Ishikawa (cell line): ENCODE data around the gene CCDC7.

Experiments used
- CEBPB ChIP-seq: IDR thresholded peaks from 2 replicates; pipeline ENCODE4 v1.6.1; 2012
- EGR1 ChIP-seq: IDR thresholded peaks from 2 replicates; pipeline ENCODE4 v1.6.1; 2012
- EP300 ChIP-seq: IDR thresholded peaks from 2 replicates; pipeline ENCODE4 v1.6.1; 2012; ENCODE audit warnings: borderline replicate concordance
- FOXM1 ChIP-seq: IDR thresholded peaks from 2 replicates; pipeline ENCODE4 v1.6.1; 2012; ENCODE audit warnings: low read depth, borderline replicate concordance
- NFIC ChIP-seq: IDR thresholded peaks from 2 replicates; pipeline ENCODE4 v1.6.1; 2012
- RAD21 ChIP-seq: IDR thresholded peaks from 2 replicates; pipeline ENCODE4 v1.6.1; 2012; ENCODE audit warnings: low read depth
- TAF1 ChIP-seq: IDR thresholded peaks from 2 replicates; pipeline ENCODE4 v1.6.1; 2012; ENCODE audit warnings: low read depth, mild to moderate bottlenecking
- TCF12 ChIP-seq: IDR thresholded peaks from 2 replicates; pipeline ENCODE4 v1.6.1; 2012; ENCODE audit warnings: low read depth
- TEAD4 ChIP-seq: IDR thresholded peaks from 2 replicates; pipeline ENCODE4 v1.6.1; 2012
- YY1 ChIP-seq: IDR thresholded peaks from 2 replicates; pipeline ENCODE4 v1.6.1; 2012; ENCODE audit warnings: low read depth
- TF ChIP-seq, protein P1 (sequence below): IDR thresholded peaks from 2 replicates; pipeline ENCODE4 v1.6.1; 2012
- TF ChIP-seq, protein P2 (sequence below): IDR thresholded peaks from 2 replicates; pipeline ENCODE4 v1.6.1; 2012; ENCODE audit warnings: low read depth, mild to moderate bottlenecking
- TF ChIP-seq, protein P3 (sequence below): IDR thresholded peaks from 2 replicates; pipeline ENCODE4 v1.6.1; 2012

DNA sequence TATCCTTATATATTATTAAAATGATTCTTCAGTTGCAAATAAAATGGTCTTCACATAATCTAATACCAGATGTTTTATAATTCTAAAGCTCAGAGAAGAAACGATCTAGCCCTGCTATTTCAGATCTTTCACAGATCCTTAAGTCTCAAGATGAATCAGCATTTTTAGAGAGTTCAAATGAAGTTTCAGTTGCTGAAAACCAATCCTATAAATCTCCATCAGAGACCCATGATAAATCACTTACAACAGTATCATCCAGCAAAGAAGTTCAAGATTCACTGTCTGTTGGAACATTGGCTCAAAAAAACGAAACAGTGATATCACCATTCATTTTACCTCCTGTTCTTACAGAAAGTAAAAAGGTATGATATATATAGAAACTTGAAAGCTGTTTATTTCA, 137.0 kb downstream of the CCDC7 start:
- TF ChIP-seq YY1 (no peak), TEAD4 (no peak), CEBPB (no peak), TCF12 (no peak), EP300 (no peak), FOXM1 (no peak), EGR1 (no peak), TAF1 (no peak), RAD21 (no peak), NFIC (no peak)
- TF ChIP-seq, protein P1, sequence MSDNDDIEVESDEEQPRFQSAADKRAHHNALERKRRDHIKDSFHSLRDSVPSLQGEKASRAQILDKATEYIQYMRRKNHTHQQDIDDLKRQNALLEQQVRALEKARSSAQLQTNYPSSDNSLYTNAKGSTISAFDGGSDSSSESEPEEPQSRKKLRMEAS: no peak
- TF ChIP-seq, protein P2, sequence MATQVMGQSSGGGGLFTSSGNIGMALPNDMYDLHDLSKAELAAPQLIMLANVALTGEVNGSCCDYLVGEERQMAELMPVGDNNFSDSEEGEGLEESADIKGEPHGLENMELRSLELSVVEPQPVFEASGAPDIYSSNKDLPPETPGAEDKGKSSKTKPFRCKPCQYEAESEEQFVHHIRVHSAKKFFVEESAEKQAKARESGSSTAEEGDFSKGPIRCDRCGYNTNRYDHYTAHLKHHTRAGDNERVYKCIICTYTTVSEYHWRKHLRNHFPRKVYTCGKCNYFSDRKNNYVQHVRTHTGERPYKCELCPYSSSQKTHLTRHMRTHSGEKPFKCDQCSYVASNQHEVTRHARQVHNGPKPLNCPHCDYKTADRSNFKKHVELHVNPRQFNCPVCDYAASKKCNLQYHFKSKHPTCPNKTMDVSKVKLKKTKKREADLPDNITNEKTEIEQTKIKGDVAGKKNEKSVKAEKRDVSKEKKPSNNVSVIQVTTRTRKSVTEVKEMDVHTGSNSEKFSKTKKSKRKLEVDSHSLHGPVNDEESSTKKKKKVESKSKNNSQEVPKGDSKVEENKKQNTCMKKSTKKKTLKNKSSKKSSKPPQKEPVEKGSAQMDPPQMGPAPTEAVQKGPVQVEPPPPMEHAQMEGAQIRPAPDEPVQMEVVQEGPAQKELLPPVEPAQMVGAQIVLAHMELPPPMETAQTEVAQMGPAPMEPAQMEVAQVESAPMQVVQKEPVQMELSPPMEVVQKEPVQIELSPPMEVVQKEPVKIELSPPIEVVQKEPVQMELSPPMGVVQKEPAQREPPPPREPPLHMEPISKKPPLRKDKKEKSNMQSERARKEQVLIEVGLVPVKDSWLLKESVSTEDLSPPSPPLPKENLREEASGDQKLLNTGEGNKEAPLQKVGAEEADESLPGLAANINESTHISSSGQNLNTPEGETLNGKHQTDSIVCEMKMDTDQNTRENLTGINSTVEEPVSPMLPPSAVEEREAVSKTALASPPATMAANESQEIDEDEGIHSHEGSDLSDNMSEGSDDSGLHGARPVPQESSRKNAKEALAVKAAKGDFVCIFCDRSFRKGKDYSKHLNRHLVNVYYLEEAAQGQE: no peak
- TF ChIP-seq, protein P3, sequence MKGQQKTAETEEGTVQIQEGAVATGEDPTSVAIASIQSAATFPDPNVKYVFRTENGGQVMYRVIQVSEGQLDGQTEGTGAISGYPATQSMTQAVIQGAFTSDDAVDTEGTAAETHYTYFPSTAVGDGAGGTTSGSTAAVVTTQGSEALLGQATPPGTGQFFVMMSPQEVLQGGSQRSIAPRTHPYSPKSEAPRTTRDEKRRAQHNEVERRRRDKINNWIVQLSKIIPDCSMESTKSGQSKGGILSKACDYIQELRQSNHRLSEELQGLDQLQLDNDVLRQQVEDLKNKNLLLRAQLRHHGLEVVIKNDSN: no peak
